Coronary artery (tissue), 2 donors: ENCODE measurements around the gene PRR13.
A peak's percentile ranks its signal among the peaks of the same experiment; 100 is the strongest.

Experiments used
- DNase-seq: peaks from one replicate; pipeline ENCODE4 v3.0.0-alpha.2; 2017; ENCODE audit warnings: low spot score
- H3K27ac ChIP-seq, 2 donors: fragments of 200-600 bp; sonication (generic); one replicate each; pipeline ENCODE4 v1.5.1; 2016 to 2019
- H3K4me3 ChIP-seq: fragments of 200-600 bp; sonication (generic); 2 replicates; pipeline ENCODE4 v1.5.1; 2016; ENCODE audit warnings: mild to moderate bottlenecking, moderate library complexity
- TF ChIP-seq, protein P1 (sequence below): fragments of 200-600 bp; sonication (generic); IDR thresholded peaks from one replicate; pipeline ENCODE4 v1.5.1; 2019; ENCODE audit warnings: antibody characterized with exemption

PRR13 gene

DNA sequence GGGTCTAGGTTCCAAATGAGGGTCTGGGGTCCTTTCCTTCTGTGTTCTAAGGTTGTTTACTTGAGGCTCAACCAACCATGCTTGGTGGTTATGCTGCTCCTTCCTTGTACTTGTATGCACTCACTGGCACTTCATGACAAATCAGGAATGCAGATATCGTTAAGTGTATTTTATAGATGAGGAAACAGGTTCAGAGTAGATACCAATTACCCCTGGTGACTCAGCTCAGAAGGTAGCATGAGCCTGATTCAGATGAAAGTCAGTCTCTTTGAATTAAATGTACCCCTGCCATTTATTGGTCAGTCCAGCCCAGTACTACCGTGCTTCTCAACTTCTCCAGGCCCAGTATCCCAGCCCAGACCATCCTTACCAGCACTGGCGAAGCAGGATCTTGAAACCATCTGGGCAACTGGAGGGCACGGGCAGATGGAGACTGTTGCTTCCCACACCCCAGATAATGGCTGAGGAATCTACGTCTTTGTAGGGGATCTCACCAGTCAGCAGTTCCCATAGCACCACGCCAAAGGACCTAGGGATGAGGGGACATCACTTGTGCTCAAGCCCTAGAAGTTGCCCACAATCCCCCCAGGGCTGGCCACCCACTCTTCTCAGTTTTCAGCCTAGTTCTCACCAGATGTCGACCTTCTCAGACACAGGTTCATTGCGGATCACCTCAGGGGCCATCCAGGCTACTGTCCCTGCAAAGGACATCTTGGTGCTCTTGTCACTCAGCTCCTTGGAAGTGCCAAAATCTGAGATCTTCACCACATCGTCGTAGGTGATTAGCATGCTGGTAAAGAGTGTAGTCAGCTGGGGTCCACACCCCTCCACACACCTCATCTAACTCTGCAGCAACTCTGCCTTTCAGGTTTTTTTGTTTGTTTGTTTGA is 43.4 kb downstream of the PRR13 start:
- H3K4me3 ChIP-seq: no peak overlapping the region
- TF ChIP-seq, protein P1, sequence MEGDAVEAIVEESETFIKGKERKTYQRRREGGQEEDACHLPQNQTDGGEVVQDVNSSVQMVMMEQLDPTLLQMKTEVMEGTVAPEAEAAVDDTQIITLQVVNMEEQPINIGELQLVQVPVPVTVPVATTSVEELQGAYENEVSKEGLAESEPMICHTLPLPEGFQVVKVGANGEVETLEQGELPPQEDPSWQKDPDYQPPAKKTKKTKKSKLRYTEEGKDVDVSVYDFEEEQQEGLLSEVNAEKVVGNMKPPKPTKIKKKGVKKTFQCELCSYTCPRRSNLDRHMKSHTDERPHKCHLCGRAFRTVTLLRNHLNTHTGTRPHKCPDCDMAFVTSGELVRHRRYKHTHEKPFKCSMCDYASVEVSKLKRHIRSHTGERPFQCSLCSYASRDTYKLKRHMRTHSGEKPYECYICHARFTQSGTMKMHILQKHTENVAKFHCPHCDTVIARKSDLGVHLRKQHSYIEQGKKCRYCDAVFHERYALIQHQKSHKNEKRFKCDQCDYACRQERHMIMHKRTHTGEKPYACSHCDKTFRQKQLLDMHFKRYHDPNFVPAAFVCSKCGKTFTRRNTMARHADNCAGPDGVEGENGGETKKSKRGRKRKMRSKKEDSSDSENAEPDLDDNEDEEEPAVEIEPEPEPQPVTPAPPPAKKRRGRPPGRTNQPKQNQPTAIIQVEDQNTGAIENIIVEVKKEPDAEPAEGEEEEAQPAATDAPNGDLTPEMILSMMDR: no peak
- H3K27ac ChIP-seq: no peak overlapping the region
- DNase-seq: no peak

DNA sequence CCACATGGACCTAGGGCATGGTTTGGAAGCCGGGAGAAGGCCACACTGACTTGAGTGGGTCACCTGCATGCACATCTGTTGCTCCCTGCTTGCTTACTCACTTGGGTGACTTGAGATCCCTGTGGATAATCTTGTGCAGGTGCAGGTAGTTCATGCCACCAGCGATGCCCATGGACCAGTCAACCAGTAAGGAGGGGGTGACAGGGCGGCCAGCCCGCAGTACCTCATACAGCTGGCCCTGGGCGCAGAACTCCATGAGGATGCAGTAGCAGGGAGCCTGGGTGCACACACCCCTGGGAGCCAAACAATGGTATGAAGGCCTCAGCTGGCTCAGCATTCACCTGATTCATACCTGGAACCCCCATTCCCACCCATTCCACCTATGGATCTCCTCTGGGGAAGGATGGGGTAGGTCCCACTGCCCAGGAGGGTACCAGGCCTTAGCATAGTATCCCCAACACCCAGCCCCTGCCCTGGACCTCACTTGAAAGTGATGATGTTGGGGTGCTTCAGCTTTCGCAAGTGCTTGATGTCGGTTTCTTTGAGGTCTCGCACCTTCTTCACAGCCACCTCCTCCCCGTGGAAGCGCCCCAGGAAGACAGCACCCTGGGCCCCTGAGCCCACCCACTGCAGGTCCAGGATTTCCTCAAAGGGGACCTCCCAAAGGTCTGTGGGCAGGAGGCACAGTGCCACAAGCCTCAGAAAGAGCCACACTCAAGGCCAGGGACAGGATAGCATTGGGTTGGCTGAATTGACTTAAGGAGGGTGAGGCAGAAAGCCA is 44.6 kb downstream of the PRR13 start:
- Histone ChIP-seq H3K27ac (no peak overlapping the region), H3K4me3 (no peak overlapping the region)
- no peak for DNase-seq
- TF ChIP-seq, protein P1: no peak

DNA sequence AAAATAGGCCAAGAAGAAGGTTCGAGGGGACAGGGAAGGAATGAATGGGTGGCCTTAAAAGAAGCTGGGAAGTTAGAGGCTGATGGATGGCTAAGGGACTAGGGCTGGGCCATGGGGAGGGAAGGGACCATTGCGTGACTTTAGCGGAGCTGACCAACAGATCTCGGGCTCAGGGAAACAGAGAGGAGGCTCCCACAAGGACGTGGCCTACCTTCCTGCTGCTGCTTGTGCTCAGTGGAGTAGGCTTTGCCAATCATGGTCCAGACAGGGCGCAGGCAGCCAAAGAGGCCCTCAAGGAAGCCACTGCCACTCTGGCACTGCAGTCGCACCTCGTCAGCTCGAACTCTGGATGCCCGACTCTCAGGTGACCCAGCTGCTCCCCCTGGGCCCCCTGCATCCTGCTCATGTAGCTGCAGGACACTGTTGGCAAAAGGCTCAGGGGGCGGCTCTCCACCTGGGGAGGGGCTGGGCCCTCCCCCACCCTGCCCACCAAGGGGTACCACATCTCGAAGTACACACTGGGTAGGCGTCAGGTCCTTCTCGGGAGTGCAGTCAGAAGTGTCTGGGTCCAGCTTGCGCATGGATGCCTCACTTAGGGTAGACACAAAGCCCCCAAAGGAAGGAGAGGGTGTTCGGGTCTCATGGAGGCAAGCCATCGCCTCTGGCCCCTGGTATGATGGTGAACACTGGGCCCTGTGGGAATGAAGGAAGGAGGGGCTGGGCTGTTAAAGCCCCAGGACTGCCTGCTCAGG is 45.4 kb downstream of the PRR13 start:
- H3K27ac ChIP-seq: no peak overlapping the region
- no peak overlapping the region for H3K4me3 ChIP-seq
- TF ChIP-seq, protein P1: no peak
- DNase-seq: no peak

DNA sequence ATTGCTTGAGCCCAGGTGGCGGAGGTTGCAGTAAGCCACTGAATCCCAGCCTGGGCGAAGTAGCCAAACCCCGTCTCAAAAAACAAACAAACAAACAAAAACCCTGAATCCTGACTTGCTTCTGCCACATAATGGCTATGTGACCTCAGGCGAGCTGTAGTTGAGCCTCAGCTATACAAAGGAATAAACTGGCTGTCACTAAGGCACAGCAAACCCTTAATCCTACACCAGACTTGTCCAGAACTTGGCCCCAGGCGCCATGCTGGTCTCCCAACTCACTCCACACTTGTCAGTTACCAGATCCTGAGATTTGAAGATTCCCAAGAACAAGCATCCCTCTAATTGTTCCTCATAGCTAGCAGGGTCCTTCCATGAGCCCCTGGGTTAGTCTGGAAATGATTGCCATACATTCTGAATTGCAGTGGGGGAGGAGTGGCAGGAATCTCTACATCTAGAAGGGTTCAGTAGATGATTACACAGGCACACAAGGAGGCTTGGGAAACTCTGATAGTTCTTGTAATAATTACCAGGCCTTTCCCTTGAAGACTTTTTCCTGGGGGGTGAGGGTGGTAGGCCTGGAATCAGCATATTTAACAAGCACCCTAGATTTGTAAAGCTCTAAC is 47.8 kb downstream of the PRR13 start:
- H3K27ac ChIP-seq: no peak overlapping the region
- TF ChIP-seq, protein P1: no peak
- DNase-seq: no peak
- H3K4me3 ChIP-seq: no peak overlapping the region

DNA sequence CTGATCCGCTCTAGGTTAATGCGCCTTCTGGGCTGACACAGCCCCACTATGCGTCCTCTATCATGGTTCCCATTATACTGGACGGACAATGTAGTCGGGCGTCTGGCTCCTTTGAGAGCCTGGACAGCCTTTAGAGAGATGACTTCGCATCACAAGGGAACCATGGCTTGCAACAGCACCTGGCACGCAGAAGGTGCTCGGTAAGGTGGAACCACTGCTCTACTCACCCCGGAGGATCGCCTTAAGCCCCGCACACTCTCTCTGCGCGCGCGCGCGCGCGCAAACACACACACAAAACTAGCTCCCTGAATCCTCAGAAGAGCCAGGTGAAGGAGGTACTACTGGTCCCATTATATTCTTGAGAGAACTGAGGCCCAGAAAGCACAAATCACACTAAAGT is 50.7 kb downstream of the PRR13 start:
- peak overlapping the region; percentile 77 for H3K4me3 ChIP-seq
- TF ChIP-seq, protein P1: no peak
- DNase-seq: no peak
- peak overlapping the region; percentile 53 to 85 for H3K27ac ChIP-seq

DNA sequence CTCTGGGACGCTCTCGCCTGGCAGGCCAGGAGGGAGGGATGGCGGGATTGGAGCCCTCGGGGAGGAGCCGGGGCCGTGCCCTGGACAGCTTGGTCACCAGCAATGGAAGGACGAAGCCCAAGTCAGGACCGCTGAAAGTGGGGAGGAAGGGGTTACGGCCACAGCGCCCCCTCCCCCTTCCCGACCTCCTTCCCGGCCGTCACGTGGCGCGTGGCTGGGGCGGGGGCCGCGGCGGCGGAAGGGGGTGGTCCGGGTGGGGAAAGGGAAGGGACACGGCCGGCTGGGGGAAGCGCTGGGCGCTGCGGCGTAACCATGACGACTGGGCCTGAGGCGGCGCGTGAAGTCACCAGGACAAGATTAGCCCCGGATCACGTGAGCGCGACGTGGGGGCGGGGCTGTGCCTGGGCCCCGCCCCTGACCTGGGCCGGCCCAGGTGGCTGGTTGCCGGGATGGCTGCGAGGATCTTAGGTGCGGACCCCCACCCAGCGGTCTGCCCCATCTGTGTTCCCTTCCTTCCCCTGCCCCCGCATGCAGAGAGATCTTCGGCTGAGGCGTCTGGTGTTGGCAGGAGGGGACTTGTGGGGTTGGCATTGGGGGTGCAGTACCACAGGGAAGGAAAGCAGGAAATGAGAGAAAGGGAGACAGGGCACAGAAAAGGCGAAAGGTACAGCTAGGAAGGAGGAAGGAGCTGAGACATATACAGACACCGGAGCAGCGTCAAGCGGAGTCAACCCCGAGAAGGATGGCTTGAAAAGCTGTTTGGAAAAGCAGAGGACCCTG is 51.5 kb downstream of the PRR13 start:
- TF ChIP-seq, protein P1: no peak
- DNase-seq: peak; percentile 96
- peak overlapping the region; percentile 77 for H3K4me3 ChIP-seq
- H3K27ac ChIP-seq: peak overlapping the region; percentile 53 to 85
